A172 (cell line): Measurements from ENCODE around the gene POU3F3. TPM values are rescaled to one million over a fixed set of nuclear protein-coding genes. Genes with fewer than 3 reads are reported as not detected.

Experiments
- DNase-seq: peaks from one replicate; pipeline ENCODE4 v3.0.0-alpha.2; 2015; ENCODE audit warnings: low spot score
- total RNA-seq: library from RNA; depleted of rRNA; stranded (reverse); fragments of >200 nt; shearing (Covaris generic); gene quantifications from 2 replicates; pipeline ENCODE4 v1.2.3, GENCODE V29; 2014

The POU3F3 gene
- total RNA-seq, 1 experiment from 2014 or later: not detected

DNA sequence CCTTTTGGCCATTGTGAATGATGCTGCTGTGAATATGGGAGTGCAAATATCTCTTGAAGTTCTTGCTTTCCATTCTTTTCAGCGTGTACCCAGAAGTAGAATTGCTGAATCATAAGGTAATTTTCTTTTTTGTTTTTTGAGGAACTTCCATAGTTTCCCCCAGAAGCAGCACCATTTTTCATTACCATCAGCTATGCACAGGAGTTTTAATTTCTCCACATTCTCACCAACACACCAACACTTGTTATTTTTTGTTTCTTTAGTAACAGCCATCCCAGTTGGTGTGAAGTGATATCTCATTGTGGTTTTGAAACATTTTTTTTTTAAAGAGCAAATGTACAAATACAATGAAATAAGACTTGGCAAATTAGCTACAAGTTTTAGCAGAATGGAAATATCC lies 21.3 kb downstream of the POU3F3 start:
- no peak for DNase-seq

DNA sequence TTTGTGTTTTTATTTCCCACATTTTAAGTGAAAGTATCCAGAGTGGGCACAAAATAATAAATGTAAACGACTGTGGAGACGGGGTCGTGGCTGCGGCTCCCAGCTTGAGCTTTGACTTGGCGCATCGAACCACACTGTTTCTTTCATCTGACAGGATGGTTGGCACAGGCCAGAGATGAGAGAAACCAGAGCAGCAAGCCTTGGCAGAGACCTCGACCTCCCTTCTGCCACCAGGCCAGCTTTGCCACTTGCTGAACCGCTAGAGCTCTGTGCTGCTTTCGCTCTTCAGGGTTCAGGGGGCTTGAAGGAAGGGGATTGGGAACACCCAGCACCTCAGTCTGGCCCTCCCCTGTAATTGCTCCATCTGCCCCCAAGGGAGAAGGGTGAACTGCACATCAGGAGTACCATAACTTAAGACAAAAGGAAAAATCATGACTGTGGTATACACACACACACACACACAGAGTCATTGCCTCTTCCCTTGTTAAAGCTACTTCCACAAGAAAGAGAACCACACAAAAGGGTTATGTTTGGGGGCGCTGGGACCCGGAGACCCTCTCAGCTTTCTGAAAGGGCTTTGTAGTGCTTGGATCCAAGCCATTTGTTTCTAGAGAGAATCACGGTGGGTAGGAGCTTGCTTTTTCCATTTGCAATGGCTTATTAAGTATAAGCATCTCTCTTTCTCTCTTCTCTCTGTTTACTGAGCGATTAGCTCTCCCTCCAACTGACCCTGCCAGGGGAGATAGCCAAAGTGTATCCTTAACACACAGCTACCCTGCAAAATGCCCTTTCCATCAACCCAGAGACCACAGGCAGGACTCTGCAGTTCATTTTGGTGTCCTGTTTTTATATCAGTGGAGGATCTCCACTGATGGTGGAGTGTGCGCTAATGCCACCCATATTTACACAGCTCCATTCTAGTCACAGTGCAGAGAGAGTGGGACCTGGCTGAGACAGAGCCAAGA lies 23.0 kb downstream of the POU3F3 start:
- DNase-seq: no peak

- DNase-seq: no peak
Measured at GRCh38 chr2:104878863-104879512, 25.1 kb downstream of the POU3F3 start.

GRCh38 chr2:104880076-104880475 lies 26.2 kb downstream of the POU3F3 start:
- DNase-seq: no peak

GRCh38 chr2:104883357-104883756 lies 29.4 kb downstream of the POU3F3 start:
- no peak for DNase-seq

GRCh38 chr2:104885119-104885782 lies 31.3 kb downstream of the POU3F3 start:
- DNase-seq: no peak

- DNase-seq: no peak
Measured at GRCh38 chr2:104887676-104888075, 33.8 kb downstream of the POU3F3 start.

DNA sequence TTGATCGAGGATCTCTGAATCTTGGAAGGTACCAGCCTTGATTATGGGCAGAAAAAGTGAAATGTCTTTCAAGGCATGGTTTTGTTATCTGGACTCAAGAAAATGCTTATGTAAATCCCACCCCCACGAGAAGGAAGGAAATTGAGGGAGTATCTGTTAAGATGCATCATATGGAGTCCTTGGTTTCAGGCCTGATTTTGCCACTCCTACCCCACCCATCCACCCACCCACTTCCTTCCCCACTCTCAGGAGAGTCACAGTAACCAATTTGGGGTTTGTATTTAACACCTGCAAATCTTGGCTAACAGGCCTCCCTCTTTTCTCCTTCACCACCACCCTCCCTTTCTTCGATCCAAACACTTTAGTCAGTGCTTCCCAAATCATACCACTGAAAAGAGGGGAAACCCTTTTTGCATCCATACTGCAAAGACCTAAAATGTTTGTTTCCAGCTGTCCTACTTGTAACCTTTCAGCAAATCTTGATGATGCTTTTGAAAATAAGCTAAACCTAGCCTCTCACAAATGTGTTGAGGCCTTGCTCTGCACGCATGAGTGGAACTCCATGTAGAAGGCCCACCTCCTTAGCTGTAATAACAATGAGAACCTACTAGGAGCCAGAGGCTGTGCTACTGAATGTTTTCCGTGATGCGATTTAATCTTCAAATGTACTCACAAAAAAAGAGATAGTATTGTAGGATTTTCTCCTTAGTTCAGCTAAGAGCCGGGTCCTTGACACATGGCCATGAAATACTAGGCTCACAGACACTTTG lies 34.8 kb downstream of the POU3F3 start:
- DNase-seq: no peak

DNA sequence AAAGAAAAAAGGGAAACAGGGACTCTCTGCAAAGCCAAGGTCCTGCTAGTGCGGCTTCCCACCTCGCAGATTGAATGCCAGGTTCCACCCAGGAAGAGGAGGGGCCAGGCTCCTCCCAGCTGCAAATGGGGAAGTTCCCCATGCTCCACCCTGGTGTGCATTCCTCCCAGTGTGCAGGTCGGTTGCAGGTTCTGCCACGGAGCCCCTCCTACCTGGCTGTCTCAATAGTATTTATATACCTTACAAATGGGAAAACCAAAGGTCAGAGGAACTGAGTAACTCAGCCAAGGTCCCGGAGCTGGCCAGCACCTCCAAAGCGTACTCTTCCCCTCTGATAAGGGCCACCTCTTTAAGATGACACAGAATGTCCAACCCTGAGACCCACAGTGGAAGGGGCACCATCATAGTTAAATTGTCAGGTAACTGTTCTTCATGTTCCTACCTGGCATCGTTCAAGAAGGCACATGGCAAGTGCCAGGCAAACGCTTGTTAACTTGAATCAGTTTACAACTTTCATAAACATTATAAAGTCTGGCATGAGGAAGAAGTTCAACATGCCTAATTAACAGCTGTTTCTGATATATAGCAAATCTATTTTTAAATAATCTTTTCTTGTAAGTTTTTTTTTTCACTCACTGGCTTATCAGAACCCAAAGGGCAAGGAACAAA lies 35.5 kb downstream of the POU3F3 start:
- DNase-seq: no peak

DNA sequence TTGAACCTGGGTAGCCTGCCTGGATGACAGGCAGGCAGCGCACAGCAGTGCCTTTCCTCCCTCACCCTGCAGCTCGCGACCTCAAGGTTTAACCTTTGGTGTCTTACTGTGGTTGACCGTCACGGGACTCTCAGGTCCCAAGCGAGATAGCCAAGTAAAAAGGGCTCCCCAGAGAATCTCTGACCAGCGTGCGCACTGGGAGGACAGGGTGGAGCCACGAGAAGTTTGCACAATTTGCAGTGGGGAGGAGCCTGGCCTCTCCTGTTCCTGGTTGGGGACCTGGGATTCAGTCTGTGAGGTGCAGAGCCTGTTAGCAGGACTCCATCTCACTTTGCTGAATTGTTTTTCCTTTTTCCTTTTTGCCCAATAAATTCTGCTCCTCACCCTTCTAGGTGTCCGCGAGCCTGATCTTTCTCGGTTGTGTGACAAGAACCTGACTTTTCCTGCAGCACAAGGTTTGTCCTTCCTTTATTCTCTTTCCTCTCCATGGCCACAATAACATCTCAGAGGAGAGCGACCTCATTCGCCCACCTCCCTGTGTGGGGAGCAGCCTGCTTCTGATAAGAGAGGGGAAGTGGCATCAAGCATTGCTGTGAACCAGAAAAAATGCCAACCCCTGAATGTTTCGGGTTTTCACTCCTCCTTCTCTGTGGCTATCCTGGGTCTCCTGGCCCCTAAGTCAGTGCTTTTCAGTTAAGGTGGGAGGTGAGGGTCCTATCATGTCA lies 36.2 kb downstream of the POU3F3 start:
- no peak for DNase-seq

DNA sequence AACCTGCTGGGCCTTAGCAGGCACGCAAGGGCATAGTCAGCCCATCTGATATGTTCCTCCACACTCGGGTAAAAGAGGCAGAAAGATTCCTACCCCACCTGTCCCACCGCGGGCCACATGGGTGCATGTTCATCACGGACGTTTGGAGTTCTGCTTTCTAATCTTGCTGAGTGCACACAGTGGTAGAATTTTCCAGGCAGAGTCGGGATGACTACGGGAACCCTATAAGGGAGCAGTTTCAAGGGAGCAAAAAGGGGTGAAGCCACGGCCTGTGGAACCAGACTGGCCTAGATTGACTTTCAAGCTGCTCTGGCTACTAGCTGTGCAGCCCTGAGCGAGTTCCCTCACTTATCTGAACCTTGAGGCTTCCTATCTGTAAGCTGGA lies 36.8 kb downstream of the POU3F3 start:
- no peak for DNase-seq

DNA sequence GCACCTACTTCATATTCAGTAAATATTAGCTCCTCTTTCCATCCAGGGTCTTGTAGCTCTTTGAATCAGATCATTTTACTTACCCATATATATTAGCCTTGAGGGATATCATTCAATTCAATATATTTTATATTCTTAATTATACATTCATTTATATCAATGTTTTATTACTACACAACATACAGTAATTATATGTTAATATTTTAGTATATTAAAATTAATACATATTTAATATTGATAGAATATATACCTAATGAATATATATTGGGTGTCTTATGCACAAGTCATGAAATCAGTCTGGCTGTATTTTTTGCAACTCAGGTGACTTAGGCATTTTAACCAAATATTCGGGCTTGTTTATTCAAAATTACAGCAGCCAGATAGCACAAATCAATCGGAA lies 37.2 kb downstream of the POU3F3 start:
- no peak for DNase-seq

DNA sequence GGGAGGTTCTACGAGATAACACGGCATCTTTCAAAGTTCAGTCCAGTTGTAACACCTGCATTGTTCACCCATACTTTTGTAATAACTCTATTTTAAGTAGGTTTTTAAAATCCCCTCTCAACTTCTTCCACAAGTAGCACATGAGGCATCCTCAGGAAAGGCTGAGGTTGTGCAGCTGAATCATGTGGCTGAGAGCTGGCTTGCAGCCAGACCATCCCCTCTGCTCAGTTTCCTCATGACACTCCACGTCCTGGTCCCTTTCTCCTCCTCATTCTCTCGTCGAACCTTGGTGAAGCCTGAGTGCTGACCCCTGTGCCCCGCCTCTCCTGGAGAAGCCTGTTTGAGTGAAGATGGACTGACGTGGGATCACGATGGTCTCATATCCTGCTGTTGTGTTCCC lies 42.5 kb downstream of the POU3F3 start:
- DNase-seq: no peak

GRCh38 chr2:104897515-104898184 lies 43.7 kb downstream of the POU3F3 start:
- DNase-seq: peak; percentile 18

- no peak for DNase-seq
Measured at GRCh38 chr2:104900608-104901007, 46.7 kb downstream of the POU3F3 start.

- no peak for DNase-seq
Measured at GRCh38 chr2:104901037-104901881, 47.3 kb downstream of the POU3F3 start.

GRCh38 chr2:104902317-104902716 lies 48.4 kb downstream of the POU3F3 start:
- no peak for DNase-seq
